Measurements from ENCODE around the gene TEAD1. TPM values are rescaled to one million over a fixed set of nuclear protein-coding genes. Genes with fewer than 3 reads are reported as not detected.

TEAD1 gene
- total RNA-seq, 4 donors from 2014 or later, result 46.1 to 175 (median 126) TPM

DNA sequence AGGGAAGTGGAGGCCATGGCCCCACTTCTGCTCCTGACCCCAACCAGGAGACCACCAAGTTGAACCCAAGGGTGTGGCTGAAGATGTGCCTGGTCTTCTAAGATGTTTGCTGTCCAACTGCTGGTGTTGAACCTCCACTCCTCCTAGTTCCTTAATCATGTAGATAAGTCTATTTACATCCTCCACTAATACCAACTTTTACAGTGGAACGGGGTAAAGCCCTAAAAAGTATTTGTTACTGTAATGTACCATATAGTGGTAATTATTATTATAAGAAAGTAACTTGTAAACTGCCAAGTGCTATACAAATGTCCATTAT lies 315.9 kb downstream of the TEAD1 start:
- ATAC-seq, result no peak
- DNase-seq, result no peak
- Histone ChIP-seq H3K4me1 (no peaks in the 10 kb centered on the region), H3K27ac (no peak overlapping the region), H3K9me3 (no peaks in the 10 kb centered on the region), H3K36me3 (no peaks in the 10 kb centered on the region), H3K4me3 (no peak overlapping the region), H3K27me3 (peaks cover 0 to 2% (median 0%) of the 10 kb centered on the region in 3 donors)
- in situ Hi-C loops (cut with MboI; ENCODE audit: low sequenced_read_pairs in 4 of 4), result no loop called here
- TF ChIP-seq POLR2A (IDR thresholded peaks at IDR 0.05), result no peak
- TF ChIP-seq, protein P1, sequence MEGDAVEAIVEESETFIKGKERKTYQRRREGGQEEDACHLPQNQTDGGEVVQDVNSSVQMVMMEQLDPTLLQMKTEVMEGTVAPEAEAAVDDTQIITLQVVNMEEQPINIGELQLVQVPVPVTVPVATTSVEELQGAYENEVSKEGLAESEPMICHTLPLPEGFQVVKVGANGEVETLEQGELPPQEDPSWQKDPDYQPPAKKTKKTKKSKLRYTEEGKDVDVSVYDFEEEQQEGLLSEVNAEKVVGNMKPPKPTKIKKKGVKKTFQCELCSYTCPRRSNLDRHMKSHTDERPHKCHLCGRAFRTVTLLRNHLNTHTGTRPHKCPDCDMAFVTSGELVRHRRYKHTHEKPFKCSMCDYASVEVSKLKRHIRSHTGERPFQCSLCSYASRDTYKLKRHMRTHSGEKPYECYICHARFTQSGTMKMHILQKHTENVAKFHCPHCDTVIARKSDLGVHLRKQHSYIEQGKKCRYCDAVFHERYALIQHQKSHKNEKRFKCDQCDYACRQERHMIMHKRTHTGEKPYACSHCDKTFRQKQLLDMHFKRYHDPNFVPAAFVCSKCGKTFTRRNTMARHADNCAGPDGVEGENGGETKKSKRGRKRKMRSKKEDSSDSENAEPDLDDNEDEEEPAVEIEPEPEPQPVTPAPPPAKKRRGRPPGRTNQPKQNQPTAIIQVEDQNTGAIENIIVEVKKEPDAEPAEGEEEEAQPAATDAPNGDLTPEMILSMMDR (IDR thresholded peaks at IDR 0.05 in 4 of 5, conservative IDR thresholded peaks at IDR 0.05 in 1 of 5), result no peak
- intact Hi-C loops (cut with DNase I; ENCODE audit: low total_unique reads), result no loop called here

DNA sequence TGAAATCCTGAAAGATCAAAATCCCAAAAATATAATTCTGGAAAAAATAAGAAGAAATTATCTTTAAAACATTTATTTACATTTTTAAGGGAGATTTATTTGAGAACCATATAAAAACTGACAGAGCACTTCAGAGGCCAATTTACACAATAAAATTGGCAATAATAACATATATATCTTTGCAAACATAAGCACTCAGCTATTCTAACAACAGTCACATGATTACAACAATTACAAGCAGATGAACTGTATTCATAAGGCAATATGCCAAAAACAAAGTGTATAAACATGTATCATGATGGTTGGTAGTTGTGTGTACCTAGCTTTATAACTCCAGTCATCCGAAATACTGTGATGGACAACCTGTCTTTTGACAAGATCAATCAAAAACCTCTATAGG lies 317.2 kb downstream of the TEAD1 start:
- no peaks in the 10 kb centered on the region for H3K9me3 ChIP-seq
- no peaks in the 10 kb centered on the region for H3K4me1 ChIP-seq
- intact Hi-C loops (cut with DNase I; ENCODE audit: low total_unique reads) (no loop called here), in situ Hi-C loops (cut with MboI; ENCODE audit: low sequenced_read_pairs in 4 of 4) (no loop called here)
- DNase-seq, result no peak
- TF ChIP-seq, protein P1 (IDR thresholded peaks at IDR 0.05 in 4 of 5, conservative IDR thresholded peaks at IDR 0.05 in 1 of 5), result no peak
- TF ChIP-seq POLR2A (IDR thresholded peaks at IDR 0.05), result no peak
- H3K27me3 ChIP-seq, result peaks cover 0 to 2% (median 0%) of the 10 kb centered on the region in 3 donors
- H3K27ac ChIP-seq, result no peak overlapping the region
- H3K4me3 ChIP-seq, result no peak overlapping the region
- no peak for ATAC-seq
- no peaks in the 10 kb centered on the region for H3K36me3 ChIP-seq

DNA sequence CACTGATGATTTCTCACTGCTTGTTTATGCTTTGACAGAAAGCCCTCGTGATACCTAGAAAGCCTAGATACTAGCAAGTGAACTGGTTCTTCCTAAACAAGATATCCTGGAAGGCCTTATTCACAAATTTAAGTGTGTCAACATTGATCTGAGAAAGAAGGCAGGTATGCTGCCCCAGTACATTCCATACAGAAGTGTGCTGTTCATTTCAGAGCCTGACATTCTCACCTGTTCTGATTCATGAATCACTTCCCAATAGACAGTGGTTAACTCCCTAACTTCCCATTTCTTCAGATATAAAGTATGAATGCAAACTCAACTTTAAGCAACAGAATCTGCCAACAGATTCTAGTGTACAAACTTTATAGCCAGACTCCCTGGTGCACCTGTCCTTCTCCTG lies 319.4 kb downstream of the TEAD1 start:
- no peak for DNase-seq
- no peaks in the 10 kb centered on the region for H3K9me3 ChIP-seq
- no peak overlapping the region for H3K27ac ChIP-seq
- H3K4me3 ChIP-seq, result no peak overlapping the region
- in situ Hi-C loops (cut with MboI; ENCODE audit: low sequenced_read_pairs in 4 of 4) (no loop called here), intact Hi-C loops (cut with DNase I; ENCODE audit: low total_unique reads) (no loop called here)
- TF ChIP-seq, protein P1 (IDR thresholded peaks at IDR 0.05 in 4 of 5, conservative IDR thresholded peaks at IDR 0.05 in 1 of 5), result no peak
- TF ChIP-seq POLR2A (IDR thresholded peaks at IDR 0.05), result no peak
- H3K36me3 ChIP-seq, result no peaks in the 10 kb centered on the region
- ATAC-seq, result no peak
- H3K4me1 ChIP-seq, result no peaks in the 10 kb centered on the region
- H3K27me3 ChIP-seq, result no peaks in the 10 kb centered on the region

All from gastrocnemius medialis (tissue), 4 donors.